GM19035 (cell line): ENCODE data around the gene NRXN3.

Experiments used
- ATAC-seq: cut with Tn5 transposase; IDR thresholded peaks from one replicate; pipeline ENCODE4 v1.9.1; 2021; ENCODE audit not compliant: unreplicated experiment

The NRXN3 gene

DNA sequence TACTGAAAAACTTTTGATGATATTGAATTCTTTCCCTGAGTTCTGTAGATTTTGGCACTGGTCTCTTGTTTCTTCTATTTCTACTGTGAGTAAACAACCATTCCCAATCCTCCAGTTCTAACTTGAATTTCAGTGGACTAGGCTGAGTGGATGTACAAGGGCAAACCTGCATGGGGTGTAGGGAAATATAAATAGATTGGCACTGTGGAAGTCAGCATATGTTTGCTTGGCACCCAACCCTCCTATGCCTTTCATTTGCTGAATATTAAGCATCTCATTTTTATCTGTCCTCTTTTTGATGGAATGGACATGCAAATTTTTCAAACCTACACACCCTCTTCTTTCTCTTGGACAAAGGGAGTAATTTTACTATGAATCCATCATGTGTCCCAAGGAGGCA, 1212.9 kb downstream of the NRXN3 start:
- ATAC-seq = no peak

- no peak for ATAC-seq
Observed at GRCh38 chr14:79383475-79383874, 1213.3 kb downstream of the NRXN3 start.

GRCh38 chr14:79395061-79395460, 1224.9 kb downstream of the NRXN3 start:
- no peak for ATAC-seq

- no peak for ATAC-seq
Observed at GRCh38 chr14:79404874-79405511, 1234.8 kb downstream of the NRXN3 start.

- no peak for ATAC-seq
Observed at GRCh38 chr14:79405512-79405910, 1235.3 kb downstream of the NRXN3 start.

DNA sequence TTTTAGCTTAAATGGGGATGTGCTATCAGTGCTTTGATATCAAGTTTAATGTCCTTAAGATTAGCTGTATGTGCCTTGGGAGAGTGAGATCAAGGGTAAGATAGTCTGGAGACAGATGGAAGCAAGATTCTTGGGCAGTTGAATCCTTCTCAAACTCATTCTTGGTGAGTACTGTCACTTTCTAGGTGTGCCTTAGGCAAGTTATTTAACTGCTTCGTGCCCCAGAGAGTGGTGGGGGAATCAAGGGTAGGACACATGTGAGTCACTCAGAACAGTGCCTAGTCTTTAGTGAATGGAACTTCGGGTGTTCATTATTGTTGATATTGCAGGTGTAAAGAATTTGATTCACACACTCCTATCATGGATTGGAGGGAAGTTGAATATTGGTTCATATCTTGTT, 1237.4 kb downstream of the NRXN3 start:
- no peak for ATAC-seq

- no peak for ATAC-seq
Observed at GRCh38 chr14:79408696-79409095, 1238.5 kb downstream of the NRXN3 start.

GRCh38 chr14:79411403-79412174, 1241.4 kb downstream of the NRXN3 start:
- ATAC-seq = no peak

DNA sequence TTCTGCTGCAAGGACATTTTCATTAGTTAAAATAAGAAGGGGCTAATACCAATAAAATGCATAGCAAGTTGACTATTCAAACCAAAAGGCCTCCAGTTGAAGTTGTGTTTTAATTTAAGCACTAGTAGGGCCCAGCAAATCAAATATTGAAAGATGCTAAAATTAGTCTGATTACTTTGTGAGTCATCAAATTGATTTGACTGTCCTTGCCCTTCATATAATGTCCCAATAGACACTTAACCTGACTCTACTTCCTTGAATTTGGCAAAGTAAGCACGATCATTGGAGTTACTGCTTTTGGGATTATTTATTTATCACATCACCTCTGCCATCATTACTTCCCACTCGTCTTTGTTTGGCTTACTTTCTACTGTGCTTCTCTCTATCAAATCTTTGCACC, 1242.6 kb downstream of the NRXN3 start:
- ATAC-seq = no peak

GRCh38 chr14:79413734-79414428, 1243.7 kb downstream of the NRXN3 start:
- no peak for ATAC-seq

- no peak for ATAC-seq
Observed at GRCh38 chr14:79415726-79416125, 1245.6 kb downstream of the NRXN3 start.

GRCh38 chr14:79417961-79418360, 1247.8 kb downstream of the NRXN3 start:
- ATAC-seq = no peak

DNA sequence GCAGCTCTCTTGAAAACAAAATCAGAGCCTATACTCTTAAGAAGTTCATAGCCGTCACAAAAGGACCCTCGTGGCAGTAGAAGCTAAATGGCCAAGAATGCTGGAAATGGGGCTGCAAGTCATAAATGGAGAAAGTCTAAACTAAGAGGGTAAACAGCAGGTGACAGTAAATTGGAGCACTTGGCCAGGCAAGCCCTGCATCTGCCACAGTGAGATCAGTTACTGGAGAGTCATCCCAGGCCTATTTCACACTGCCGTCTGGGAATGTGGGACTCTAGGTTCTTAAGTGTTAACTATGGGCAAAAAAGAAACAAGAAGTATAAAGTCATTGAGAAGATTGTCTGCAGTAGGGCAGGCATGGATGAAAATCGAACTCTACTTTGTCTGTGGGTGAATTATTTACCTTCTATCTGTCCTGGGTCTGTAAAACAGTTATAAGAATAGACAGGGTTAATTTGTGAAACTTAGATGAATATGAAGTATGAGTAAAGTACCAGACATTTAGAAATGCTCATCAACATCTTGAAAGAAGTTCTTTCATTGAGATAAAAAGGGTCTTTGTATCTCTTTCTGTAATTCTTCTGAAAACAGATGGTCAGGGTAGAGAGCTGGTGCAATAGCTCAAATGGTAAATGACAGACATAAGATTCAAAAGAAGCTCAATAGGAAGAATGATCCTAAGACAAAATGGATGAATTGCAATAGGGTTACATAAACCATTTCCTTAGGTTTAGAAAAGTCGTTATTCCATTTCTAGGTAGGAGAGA, 1248.7 kb downstream of the NRXN3 start:
- no peak for ATAC-seq

- ATAC-seq = no peak
Observed at GRCh38 chr14:79419571-79420327, 1249.6 kb downstream of the NRXN3 start.

GRCh38 chr14:79420725-79421124, 1250.6 kb downstream of the NRXN3 start:
- ATAC-seq = no peak

GRCh38 chr14:79421811-79422210, 1251.6 kb downstream of the NRXN3 start:
- no peak for ATAC-seq

DNA sequence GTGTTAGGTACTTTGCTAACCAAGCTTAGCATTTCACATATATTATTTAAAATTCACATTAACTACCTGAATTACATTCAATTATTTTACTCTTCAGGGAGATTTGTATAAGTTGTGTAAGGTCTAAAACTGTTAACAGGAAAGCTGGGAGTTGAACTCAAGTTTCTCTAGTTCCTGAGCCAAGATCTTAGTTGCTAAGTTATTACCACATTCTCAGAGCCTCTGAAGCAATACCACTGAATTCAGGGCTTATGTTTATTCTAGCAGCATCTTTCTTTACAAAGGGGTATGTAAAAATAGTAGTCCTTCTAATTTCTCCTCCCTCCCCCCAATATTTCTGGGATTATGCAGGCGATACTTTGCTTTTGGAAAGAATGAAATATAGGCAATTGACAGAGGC, 1254.3 kb downstream of the NRXN3 start:
- no peak for ATAC-seq

DNA sequence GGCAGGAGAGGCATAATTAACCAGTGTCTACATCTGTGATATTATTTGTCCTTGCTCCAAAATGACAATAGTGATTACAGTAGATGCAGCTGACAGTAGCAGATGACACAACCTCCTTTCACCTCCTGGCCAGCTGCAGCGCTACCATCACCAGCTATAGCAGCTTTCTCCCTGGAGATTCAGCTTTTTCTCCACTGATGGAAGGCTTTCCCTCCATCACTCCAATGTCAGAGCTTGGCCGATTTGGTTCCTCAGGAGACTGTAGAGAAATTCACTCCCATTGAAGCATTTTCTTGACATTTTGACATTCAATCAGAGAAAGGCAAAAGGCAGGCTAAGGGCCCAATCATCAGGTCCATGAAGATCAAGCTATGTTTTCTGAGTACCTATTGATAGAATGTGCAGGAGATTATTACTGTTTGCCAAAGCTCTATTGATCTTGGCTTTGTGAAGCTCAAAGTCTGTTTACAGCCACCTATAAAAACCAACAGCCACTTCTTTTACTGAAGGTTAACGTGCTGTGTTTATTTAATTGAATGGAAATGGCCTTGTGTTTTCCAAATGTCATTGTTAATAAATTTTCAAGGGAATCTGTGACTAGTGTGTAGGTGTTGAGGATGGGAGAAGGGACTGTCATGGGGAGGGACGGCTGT, 1256.1 kb downstream of the NRXN3 start:
- ATAC-seq = no peak

GRCh38 chr14:79432640-79433039, 1262.5 kb downstream of the NRXN3 start:
- no peak for ATAC-seq

- no peak for ATAC-seq
Observed at GRCh38 chr14:79436335-79436734, 1266.2 kb downstream of the NRXN3 start.
